ENCODE data around the gene SETD2. TPM values are rescaled to one million over a fixed set of nuclear protein-coding genes. Genes with fewer than 3 reads are reported as not detected.

The SETD2 gene
- total and polyA plus RNA-seq, 9 of the 15 experiments (the other 6 are each of a cell fraction or from before 2014, with no cell fraction given): 8.2 to 44.0 (median 33.6) TPM

- TF ChIP-seq ASH1L (IDR thresholded peaks at IDR 0.05; ENCODE audit: borderline replicate concordance, low read depth, partially characterized antibody) (no peak), ELF1 (tag; IDR thresholded peaks at IDR 0.05) (no peak), ZNF280A (IDR thresholded peaks at IDR 0.05; ENCODE audit: low read depth, partially characterized antibody) (no peak), SRSF3 (IDR thresholded peaks at IDR 0.05; ENCODE audit: insufficient read depth, low read length) (no peak), ELF2 (CRISPR knock-in tag; IDR thresholded peaks at IDR 0.05) (no peak), PTTG1 (tag; IDR thresholded peaks at IDR 0.05; ENCODE audit: low read depth) (no peak), HNRNPL (IDR thresholded peaks at IDR 0.05; ENCODE audit: low read depth, low read length) (peak; percentile 74), ZEB2 (IDR thresholded peaks at IDR 0.05) (no peak; the same call in 1 of the 2 replicates), RCOR1 (IDR thresholded peaks at IDR 0.05; ENCODE audit: borderline replicate concordance in 1 of 2, low read depth in 2 of 2, low read length in 2 of 2) (peak in 1 of 2 experiments; percentile 2; a peak in 1 of 4 replicates), RREB1 (CRISPR knock-in tag; IDR thresholded peaks at IDR 0.05) (0 out of 2 replicates have a peak, but pooled peaks have one; percentile 91), ARID2 (IDR thresholded peaks at IDR 0.05) (peak; percentile 66), E2F5 (CRISPR knock-in tag; IDR thresholded peaks at IDR 0.05) (0 out of 2 replicates have a peak, but pooled peaks have one; percentile 67), FOXM1 (IDR thresholded peaks at IDR 0.05; ENCODE audit: low read depth) (peak; percentile 78), FOXM1 (CRISPR knock-in tag; IDR thresholded peaks at IDR 0.05; ENCODE audit: low read depth) (peak; percentile 51; the same call in 1 of the 2 replicates), PURB (CRISPR knock-in tag; IDR thresholded peaks at IDR 0.05; ENCODE audit: low read depth) (no peak), ZC3H4 (CRISPR knock-in tag; IDR thresholded peaks at IDR 0.05; ENCODE audit: borderline replicate concordance) (no peak), ATF7 (IDR thresholded peaks at IDR 0.05) (no peak; the same call in none of the 2 replicates), DACH1 (IDR thresholded peaks at IDR 0.05; ENCODE audit: partially characterized antibody) (peak; percentile 92), PHB2 (IDR thresholded peaks at IDR 0.05; ENCODE audit: low read depth) (0 out of 2 replicates have a peak, but pooled peaks have one; percentile 30)
Observed at GRCh38 chr3:47164007-47164881, at the start of gene SETD2 (continued).
